Measurements from ENCODE around the gene UBR2. TPM values are rescaled to one million over a fixed set of nuclear protein-coding genes. Genes with fewer than 3 reads are reported as not detected.

Gene UBR2
- total and polyA plus RNA-seq, 9 of the 15 experiments (the other 6 are each of a cell fraction or from before 2014, with no cell fraction given) = 9.1 to 38.9 (median 23.4) TPM

GRCh38 chr6:42569102-42570028, 5.5 kb downstream of the UBR2 start (continued):
- TF ChIP-seq SRSF7 (optimal IDR thresholded peaks at IDR 0.05; ENCODE audit: low read depth, low read length) (no peak), MCM2 (IDR thresholded peaks at IDR 0.05; ENCODE audit: low read depth) (no peak), NEUROD1 (IDR thresholded peaks at IDR 0.05; ENCODE audit: borderline replicate concordance, low read depth, low read length, partially characterized antibody) (no peak), MEIS2 (IDR thresholded peaks at IDR 0.05; ENCODE audit: partially characterized antibody) (peak; percentile 64), FOXK2 (conservative IDR thresholded peaks at IDR 0.05 in 1 of 2, IDR thresholded peaks at IDR 0.05 in 1 of 2; ENCODE audit: low read depth in 2 of 2) (peak; percentile 95 to 97), ZNF407 (IDR thresholded peaks at IDR 0.05; ENCODE audit: low read depth) (peak; percentile 78), RHOXF2B (CRISPR knock-in tag; conservative IDR thresholded peaks at IDR 0.05) (no peak), MNT (conservative IDR thresholded peaks at IDR 0.05) (peak; percentile 74 to 78; a peak in 3 of 4 replicates), ZZZ3 (IDR thresholded peaks at IDR 0.05) (0 out of 2 replicates have a peak, but pooled peaks have one; percentile 26), BMI1 (IDR thresholded peaks at IDR 0.05; ENCODE audit: low read length) (no peak), NCOR1 (IDR thresholded peaks at IDR 0.05) (peak; percentile 25; the same call in 1 of the 2 replicates), TFAM (CRISPR knock-in tag; conservative IDR thresholded peaks at IDR 0.05) (no peak), HNRNPUL1 (IDR thresholded peaks at IDR 0.05; ENCODE audit: low read length) (no peak), ZNF133 (CRISPR knock-in tag; IDR thresholded peaks at IDR 0.05) (no peak), ZNF785 (CRISPR knock-in tag; IDR thresholded peaks at IDR 0.05) (no peak)
